Fibroblast of pulmonary artery (primary cell): ENCODE measurements around the gene TAB3.

Experiments
- DNase-seq: peaks from one replicate; pipeline ENCODE4 v3.0.0-alpha.2; 2010; ENCODE audit warnings: low read depth
- H3K4me3 ChIP-seq: replicated peaks from 2 replicates; pipeline ENCODE4 v1.5.1; 2011; ENCODE audit warnings: low read depth, mild to moderate bottlenecking, control low read depth, low read length, moderate library complexity
- TF ChIP-seq, protein P1 (sequence below): IDR thresholded peaks from 2 replicates; pipeline ENCODE4 v1.5.1; 2011; ENCODE audit warnings: mild to moderate bottlenecking, control low read depth, low read length, inconsistent platforms; ENCODE audit errors: missing control alignments

The TAB3 gene

DNA sequence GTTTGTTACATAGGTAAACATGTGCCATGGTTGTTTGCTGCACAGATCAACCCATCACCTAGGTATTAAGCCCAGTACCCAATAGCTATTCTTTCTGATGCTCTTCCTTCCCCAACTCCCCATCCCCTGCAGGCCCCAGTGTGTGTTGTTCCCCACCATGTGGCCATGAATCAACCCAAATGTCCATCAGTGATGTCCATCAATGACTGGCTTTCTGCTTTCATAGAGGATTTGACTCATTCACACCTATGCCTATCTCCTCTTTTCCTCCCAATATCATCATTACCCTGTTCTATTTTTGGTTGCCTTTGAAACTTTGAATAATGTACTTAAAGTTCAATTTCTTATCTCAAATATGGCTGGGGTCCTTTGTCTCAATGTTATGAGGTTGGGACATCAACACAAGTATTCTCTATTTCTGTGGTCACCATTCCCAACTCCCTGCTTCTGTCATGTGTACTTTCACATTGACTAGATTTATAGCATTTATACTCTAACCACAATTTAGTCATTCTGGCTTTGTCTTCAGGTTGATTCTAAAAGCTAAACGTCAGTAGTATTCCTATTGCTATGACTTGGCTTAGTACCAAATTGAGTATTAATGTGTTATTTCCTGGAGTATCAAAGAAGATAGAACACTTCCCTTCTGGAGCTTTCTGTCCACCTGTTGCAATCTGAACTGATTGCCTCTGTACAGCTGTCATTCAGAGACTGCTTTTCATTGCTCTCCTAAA lies 107.2 kb downstream of the TAB3 start:
- TF ChIP-seq, protein P1, sequence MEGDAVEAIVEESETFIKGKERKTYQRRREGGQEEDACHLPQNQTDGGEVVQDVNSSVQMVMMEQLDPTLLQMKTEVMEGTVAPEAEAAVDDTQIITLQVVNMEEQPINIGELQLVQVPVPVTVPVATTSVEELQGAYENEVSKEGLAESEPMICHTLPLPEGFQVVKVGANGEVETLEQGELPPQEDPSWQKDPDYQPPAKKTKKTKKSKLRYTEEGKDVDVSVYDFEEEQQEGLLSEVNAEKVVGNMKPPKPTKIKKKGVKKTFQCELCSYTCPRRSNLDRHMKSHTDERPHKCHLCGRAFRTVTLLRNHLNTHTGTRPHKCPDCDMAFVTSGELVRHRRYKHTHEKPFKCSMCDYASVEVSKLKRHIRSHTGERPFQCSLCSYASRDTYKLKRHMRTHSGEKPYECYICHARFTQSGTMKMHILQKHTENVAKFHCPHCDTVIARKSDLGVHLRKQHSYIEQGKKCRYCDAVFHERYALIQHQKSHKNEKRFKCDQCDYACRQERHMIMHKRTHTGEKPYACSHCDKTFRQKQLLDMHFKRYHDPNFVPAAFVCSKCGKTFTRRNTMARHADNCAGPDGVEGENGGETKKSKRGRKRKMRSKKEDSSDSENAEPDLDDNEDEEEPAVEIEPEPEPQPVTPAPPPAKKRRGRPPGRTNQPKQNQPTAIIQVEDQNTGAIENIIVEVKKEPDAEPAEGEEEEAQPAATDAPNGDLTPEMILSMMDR: no peak
- no peak for DNase-seq

DNA sequence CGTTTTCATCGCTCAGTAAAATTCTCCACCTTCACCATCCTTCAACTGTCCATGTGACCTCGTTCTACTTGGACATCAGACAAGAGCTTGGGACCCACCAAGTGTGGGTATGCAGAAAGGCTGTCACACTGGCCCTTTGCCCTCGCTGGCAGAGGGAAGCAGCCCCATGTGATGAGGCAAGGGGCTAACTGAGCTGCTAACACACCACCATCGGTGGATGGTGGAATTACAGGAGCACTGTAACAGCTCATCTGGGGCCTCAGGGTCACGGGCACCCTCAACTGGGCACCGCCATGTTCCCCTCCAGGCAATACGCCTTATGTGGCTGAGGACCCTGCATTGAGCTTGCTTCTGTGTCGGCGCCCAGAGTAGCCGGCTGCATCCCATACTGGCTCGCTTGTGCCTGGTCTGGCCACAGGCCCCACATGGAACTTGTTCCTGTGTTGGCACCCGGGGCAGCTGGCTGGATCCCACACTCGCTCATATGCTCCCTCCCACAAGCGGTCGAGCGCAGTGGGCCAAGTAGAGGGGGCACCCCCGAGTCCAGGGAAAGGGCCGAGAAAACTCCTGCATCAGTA lies 109.5 kb downstream of the TAB3 start:
- TF ChIP-seq, protein P1: no peak
- H3K4me3 ChIP-seq: no peak overlapping the region
- DNase-seq: no peak

More for the DNA sequence above, 107.2 kb downstream of the TAB3 start:
- H3K4me3 ChIP-seq: no peak overlapping the region

DNA sequence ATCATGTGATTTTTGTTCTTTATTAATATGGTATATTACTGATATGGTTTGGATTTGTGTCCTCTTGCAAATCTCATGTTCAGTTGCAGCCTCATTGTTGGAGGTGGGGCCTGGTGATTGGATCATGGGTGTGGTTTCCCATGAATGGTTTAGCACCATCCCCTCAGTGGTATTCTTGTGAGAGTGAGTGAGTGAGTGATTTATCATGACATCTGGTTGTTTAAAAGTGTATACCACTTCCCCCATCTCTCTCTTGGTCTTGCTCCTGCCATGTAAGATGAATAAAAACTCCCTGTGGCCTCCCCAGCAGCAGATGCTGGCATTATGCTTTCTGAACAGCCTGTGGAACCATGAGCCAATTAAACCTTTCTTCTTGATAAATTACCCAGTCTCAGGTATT lies 111.5 kb downstream of the TAB3 start:
- TF ChIP-seq, protein P1: no peak
- no peak overlapping the region for H3K4me3 ChIP-seq
- DNase-seq: no peak
